Upper lobe of left lung (tissue), 4 donors: ENCODE data around the gene FNDC3B.

Source experiments
- POLR2A ChIP-seq, 4 donors: fragments of 450-650 bp; IDR thresholded peaks; one replicate each; pipeline ENCODE4 v1.5.1; 2016 to 2017; ENCODE audit warnings: antibody characterized with exemption in 4 of 4, mild to moderate bottlenecking in 2 of 4
- POLR2AphosphoS5 ChIP-seq, 2 donors: sonication (generic); formaldehyde crosslinking; IDR thresholded peaks; one replicate each; pipeline ENCODE4 v1.5.1; 2017; ENCODE audit warnings: antibody characterized with exemption in 2 of 2
- TF ChIP-seq, protein P1 (sequence below), 6 experiments: fragments of 450-650 bp in 4 of 6; fragments of 200-600 bp in 2 of 6; sonication (generic) in 2 of 6; IDR thresholded peaks; one replicate each; pipeline ENCODE4 v1.5.1; 2016 to 2019; ENCODE audit warnings: antibody characterized with exemption in 6 of 6

DNA sequence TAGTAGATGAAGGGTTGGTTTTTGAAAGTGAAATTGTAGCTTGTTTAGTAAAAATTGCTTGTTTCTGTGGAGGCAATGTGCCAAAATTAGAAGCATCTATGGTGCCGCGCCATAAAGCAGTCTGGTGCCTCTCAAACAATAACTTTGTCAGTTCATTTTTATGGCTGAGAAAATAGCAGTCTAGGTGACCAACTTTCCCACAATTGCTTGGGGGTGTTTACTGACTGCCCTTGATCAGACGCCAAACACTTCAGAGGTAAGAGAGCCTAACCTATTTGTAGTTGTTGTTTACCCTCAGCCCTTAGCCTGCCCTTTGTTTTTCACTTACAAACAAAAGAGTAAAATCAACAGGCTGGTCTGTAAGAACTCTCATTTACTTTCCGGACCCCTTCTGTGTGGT, 174.5 kb downstream of the FNDC3B start:
- TF ChIP-seq POLR2AphosphoS5 (IDR thresholded peaks at IDR 0.05), result no peak
- TF ChIP-seq, protein P1, sequence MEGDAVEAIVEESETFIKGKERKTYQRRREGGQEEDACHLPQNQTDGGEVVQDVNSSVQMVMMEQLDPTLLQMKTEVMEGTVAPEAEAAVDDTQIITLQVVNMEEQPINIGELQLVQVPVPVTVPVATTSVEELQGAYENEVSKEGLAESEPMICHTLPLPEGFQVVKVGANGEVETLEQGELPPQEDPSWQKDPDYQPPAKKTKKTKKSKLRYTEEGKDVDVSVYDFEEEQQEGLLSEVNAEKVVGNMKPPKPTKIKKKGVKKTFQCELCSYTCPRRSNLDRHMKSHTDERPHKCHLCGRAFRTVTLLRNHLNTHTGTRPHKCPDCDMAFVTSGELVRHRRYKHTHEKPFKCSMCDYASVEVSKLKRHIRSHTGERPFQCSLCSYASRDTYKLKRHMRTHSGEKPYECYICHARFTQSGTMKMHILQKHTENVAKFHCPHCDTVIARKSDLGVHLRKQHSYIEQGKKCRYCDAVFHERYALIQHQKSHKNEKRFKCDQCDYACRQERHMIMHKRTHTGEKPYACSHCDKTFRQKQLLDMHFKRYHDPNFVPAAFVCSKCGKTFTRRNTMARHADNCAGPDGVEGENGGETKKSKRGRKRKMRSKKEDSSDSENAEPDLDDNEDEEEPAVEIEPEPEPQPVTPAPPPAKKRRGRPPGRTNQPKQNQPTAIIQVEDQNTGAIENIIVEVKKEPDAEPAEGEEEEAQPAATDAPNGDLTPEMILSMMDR (IDR thresholded peaks at IDR 0.05), result no peak
- TF ChIP-seq POLR2A (IDR thresholded peaks at IDR 0.05), result no peak
